ENCODE data around the gene NDE1. TPM values are rescaled to one million over a fixed set of nuclear protein-coding genes. Genes with fewer than 3 reads are reported as not detected.

Gene NDE1
- total and polyA plus RNA-seq, 2 of the 8 experiments (the other 6 are each of a cell fraction or from before 2014, with no cell fraction given), result 13.3 to 41.3 TPM

DNA sequence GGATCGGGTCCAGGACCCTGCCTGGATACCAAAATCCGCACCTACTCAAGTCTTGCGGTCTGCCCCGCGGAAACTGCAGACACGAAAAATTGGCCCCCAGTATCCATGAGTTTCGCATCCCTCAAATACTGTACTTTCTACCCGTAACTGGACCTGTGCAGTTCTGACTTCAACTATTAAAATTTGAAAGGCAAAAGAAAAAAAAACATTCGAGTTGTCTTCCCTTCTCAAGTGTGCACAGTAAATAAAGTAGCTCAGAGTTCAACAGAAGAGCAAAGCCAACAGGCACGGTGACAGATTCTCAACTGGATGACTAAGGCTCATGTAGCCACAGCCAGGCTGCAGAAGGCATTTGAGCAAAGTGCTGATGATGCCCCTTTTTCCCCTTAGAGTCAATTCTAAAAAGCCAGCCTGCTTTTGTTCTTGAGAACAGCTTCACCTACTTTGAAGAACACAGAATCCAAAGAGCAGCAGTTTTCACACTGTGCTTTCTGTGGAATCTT lies 39.6 kb upstream of the NDE1 start:
- H2AK5ac ChIP-seq (ENCODE audit: low read depth, low read length), result no peak overlapping the region
- H4K20me1 ChIP-seq (replicated peaks in 1 of 2; ENCODE audit: control insufficient read depth in 1 of 2, insufficient read depth in 2 of 2, low read length in 2 of 2), result peaks cover 2 to 4% of the 10 kb centered on the region in 2 experiments
- H3K79me1 ChIP-seq (ENCODE audit: low read depth, low read length), result no peaks in the 10 kb centered on the region
- ChIA-PET CTCF (ENCODE audit: partially characterized antibody) (interaction anchor here (0.7 kb wide), 1 partner anchor 83 kb away, joined by 3 read pairs; no protein-coding TSS in a partner anchor), POLR2A (ENCODE audit: partially characterized antibody) (no interaction called here)
- no peaks in the 10 kb centered on the region for H3K27me3 ChIP-seq (replicated peaks in 1 of 4; ENCODE audit: control insufficient read depth in 3 of 4, extremely low read depth in 1 of 4, insufficient read depth in 3 of 4, low read length in 3 of 4)
- no peak overlapping the region for H2BK20ac ChIP-seq (ENCODE audit: low read length)
- no peak overlapping the region for H3K27ac ChIP-seq (ENCODE audit: low read depth, low read length)
- no peak overlapping the region for H4K5ac ChIP-seq (ENCODE audit: insufficient read length, low read depth, low read length)
- H4K8ac ChIP-seq (ENCODE audit: extremely low read depth, insufficient read depth, low read length), result no peak overlapping the region
- no peak overlapping the region for H3K23ac ChIP-seq (ENCODE audit: insufficient read length)
- DNase-seq (ENCODE audit: low read depth in 1 of 2, low spot score in 2 of 2) (no peak), FAIRE-seq (no peak)
- no peak overlapping the region for H3K14ac ChIP-seq (ENCODE audit: insufficient read length)
- H3K36me3 ChIP-seq (ENCODE audit: control insufficient read depth in 2 of 4, insufficient read depth in 4 of 4, low read length in 3 of 4), result peaks cover 13 to 42% (median 36%) of the 10 kb centered on the region in 4 experiments
- no peaks in the 10 kb centered on the region for H3K9me3 ChIP-seq (ENCODE audit: insufficient read depth in 2 of 2, low read depth in 1 of 2, low read length in 1 of 2)
- no peaks in the 10 kb centered on the region for H3K4me1 ChIP-seq (replicated peaks in 1 of 4; ENCODE audit: control insufficient read depth in 3 of 4, insufficient read depth in 4 of 4, low read length in 3 of 4)
- H2AFZ ChIP-seq (ENCODE audit: low read length), result no peak overlapping the region
- no peak overlapping the region for H2BK15ac ChIP-seq (ENCODE audit: low read length)
- H3K4me2 ChIP-seq (ENCODE audit: insufficient read depth in 1 of 2, low read depth in 2 of 2, low read length in 2 of 2), result no peak overlapping the region
- no peak overlapping the region for H4K91ac ChIP-seq (replicated peaks; ENCODE audit: insufficient read length, low read length)
- H3K23me2 ChIP-seq (ENCODE audit: low read depth, low read length), result no peaks in the 10 kb centered on the region
- H2BK120ac ChIP-seq (replicated peaks; ENCODE audit: low read depth, low read length), result no peak overlapping the region
- no peaks in the 10 kb centered on the region for H3K79me2 ChIP-seq (ENCODE audit: control insufficient read depth in 1 of 2, insufficient read depth in 2 of 2, low read length in 2 of 2)
- H3K4me3 ChIP-seq (ENCODE audit: extremely low read depth in 1 of 4, insufficient read depth in 2 of 4, low read depth in 3 of 4, low read length in 4 of 4), result no peak overlapping the region
- H2BK12ac ChIP-seq (ENCODE audit: low read depth, low read length), result no peak overlapping the region
- no peak overlapping the region for H3K56ac ChIP-seq (replicated peaks; ENCODE audit: insufficient read length, low read depth, low read length)
- H3K4ac ChIP-seq (replicated peaks; ENCODE audit: insufficient read length, low read depth, low read length), result no peak overlapping the region
- H3K18ac ChIP-seq (ENCODE audit: extremely low read depth, low read length), result no peak overlapping the region
- WGBS, 2 experiments (ENCODE audit: extremely low coverage in 1 of 2, insufficient coverage in 1 of 2, insufficient read length in 1 of 2, insufficient replicate concordance in 2 of 2, low coverage in 1 of 2, low lambda C conversion rate in 2 of 2, missing lambda C conversion rate in 1 of 2), result 94% methylated on average over 10 of the region's 10 CpGs; no CpG with 5 or more reads in 1 of the 2 experiments
- no peak overlapping the region for H2BK5ac ChIP-seq (ENCODE audit: low read depth, low read length)
- H3K9ac ChIP-seq (replicated peaks in 1 of 4; ENCODE audit: extremely low read depth in 1 of 4, low read depth in 3 of 4, low read length in 3 of 4), result no peak overlapping the region
- TF ChIP-seq CBX5 (IDR thresholded peaks at IDR 0.05; ENCODE audit: low read depth, low read length) (no peak), SUZ12 (IDR thresholded peaks at IDR 0.05; ENCODE audit: low read length) (no peak), CHD2 (IDR thresholded peaks at IDR 0.05; ENCODE audit: low read length) (no peak), RXRA (IDR thresholded peaks at IDR 0.05; ENCODE audit: insufficient read depth, low read depth, low read length) (no peak)

All from H1 (cell line).